HG03457 (cell line): ENCODE results near the gene PTPRB.
A peak's percentile ranks its signal among the peaks of the same experiment; 100 is the strongest.

Experiments
- ATAC-seq: cut with Tn5 transposase; IDR thresholded peaks from one replicate; pipeline ENCODE4 v1.9.1; 2021; ENCODE audit warnings: moderate number of reproducible peaks; ENCODE audit not compliant: unreplicated experiment

PTPRB gene

GRCh38 chr12:70637303-70638085 is at the start of gene PTPRB:
Gene PTPRB, minus strand, starts transcription at chr12:70637429. Its CDS starts 34 bp downstream, at chr12:70637395.
- ATAC-seq, result no peak

- no peak for ATAC-seq
Observed at GRCh38 chr12:70686907-70687306, 49.7 kb upstream of the PTPRB start.

GRCh38 chr12:70686299-70686698 is 49.1 kb upstream of the PTPRB start:
- ATAC-seq, result no peak

- no peak for ATAC-seq
Observed at GRCh38 chr12:70683976-70684375, 46.7 kb upstream of the PTPRB start.

GRCh38 chr12:70671698-70672097 is 34.5 kb upstream of the PTPRB start:
- no peak for ATAC-seq

GRCh38 chr12:70670948-70671347 is 33.7 kb upstream of the PTPRB start:
- no peak for ATAC-seq

GRCh38 chr12:70667253-70667652 is 30.0 kb upstream of the PTPRB start:
- no peak for ATAC-seq

- no peak for ATAC-seq
Observed at GRCh38 chr12:70666364-70666763, 29.1 kb upstream of the PTPRB start.

- ATAC-seq, result no peak
Observed at GRCh38 chr12:70664465-70664881, 27.2 kb upstream of the PTPRB start.

GRCh38 chr12:70663838-70664237 is 26.6 kb upstream of the PTPRB start:
- ATAC-seq, result no peak

GRCh38 chr12:70661466-70662161 is 24.4 kb upstream of the PTPRB start:
- no peak for ATAC-seq

GRCh38 chr12:70660620-70661219 is 23.5 kb upstream of the PTPRB start:
- no peak for ATAC-seq

- no peak for ATAC-seq
Observed at GRCh38 chr12:70660002-70660604, 22.9 kb upstream of the PTPRB start.

- no peak for ATAC-seq
Observed at GRCh38 chr12:70659077-70659606, 21.9 kb upstream of the PTPRB start.

GRCh38 chr12:70657616-70658286 is 20.5 kb upstream of the PTPRB start:
- ATAC-seq, result no peak

GRCh38 chr12:70652451-70652850 is 15.2 kb upstream of the PTPRB start:
- ATAC-seq, result no peak

- ATAC-seq, result no peak
Observed at GRCh38 chr12:70648831-70649230, 11.6 kb upstream of the PTPRB start.

GRCh38 chr12:70648191-70648590 is 11.0 kb upstream of the PTPRB start:
- ATAC-seq, result no peak

- ATAC-seq, result no peak
Observed at GRCh38 chr12:70646850-70647249, 9.6 kb upstream of the PTPRB start.

GRCh38 chr12:70645494-70646317 is 8.5 kb upstream of the PTPRB start:
- peak; percentile 86 for ATAC-seq
